ENCODE results near the gene UBE2R2. TPM values are rescaled to one million over a fixed set of nuclear protein-coding genes. Genes with fewer than 3 reads are reported as not detected.

The UBE2R2 gene
- total and polyA plus RNA-seq, 12 donors: 15.8 to 47.9 (median 41.4) TPM

GRCh38 chr9:33907347-33907746 is 90.4 kb downstream of the UBE2R2 start:
- Histone ChIP-seq H3K4me1 (peaks cover 0 to 29% (median 16%) of the 10 kb centered on the region in 9 donors), H3K36me3 (peaks cover 0 to 58% (median 0%) of the 10 kb centered on the region in 9 donors), H3K9me3 (no peaks in the 10 kb centered on the region), H3K4me3 (no peak overlapping the region), H3K27ac (no peak overlapping the region), H3K27me3 (no peaks in the 10 kb centered on the region)
- no peak for DNase-seq
- intact Hi-C loops (cut with DNase I): no loop called here
- no peak for ATAC-seq
- 73 to 78% methylated on average over 4 of the region's 4 CpGs for WGBS, 2 donors
- no peak for TF ChIP-seq CTCF (IDR thresholded peaks at IDR 0.05)

- WGBS, 2 donors: 96 to 97% methylated on average over 3 of the region's 3 CpGs
- DNase-seq: no peak
- peaks cover 0 to 61% (median 5%) of the 10 kb centered on the region in 9 donors for H3K36me3 ChIP-seq
These were observed 91.2 kb downstream of the UBE2R2 start for GRCh38 chr9:33908114-33908513.

DNA sequence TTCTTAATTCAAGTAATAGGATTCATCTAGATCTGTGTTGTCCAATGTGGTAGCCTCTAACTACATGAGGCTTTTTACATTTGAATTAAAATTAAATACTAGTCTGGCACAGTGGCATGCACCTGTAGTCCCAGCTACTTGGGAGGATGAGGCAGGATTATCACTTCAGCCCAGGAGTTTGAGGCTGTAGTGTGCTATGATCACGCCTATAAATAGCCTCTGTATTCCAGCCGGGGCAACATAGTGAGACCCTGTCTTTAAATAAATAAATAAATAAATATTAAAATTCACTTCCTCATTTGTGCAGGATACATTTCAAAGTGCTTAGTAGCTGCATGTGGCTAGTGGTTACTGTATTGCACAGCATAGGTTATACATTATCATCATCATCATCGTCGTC is 91.8 kb downstream of the UBE2R2 start:
- 96 to 97% methylated on average over 4 of the region's 4 CpGs for WGBS, 2 donors
- intact Hi-C loops (cut with DNase I): no loop called here

More at GRCh38 chr9:33908114-33908513, 91.2 kb downstream of the UBE2R2 start:
- no peak for ATAC-seq
- intact Hi-C loops (cut with DNase I): no loop called here
- H3K4me3 ChIP-seq: no peak overlapping the region
- H3K27me3 ChIP-seq: no peaks in the 10 kb centered on the region
- H3K9me3 ChIP-seq: no peaks in the 10 kb centered on the region
- no peak overlapping the region for H3K27ac ChIP-seq
- no peak for TF ChIP-seq CTCF (IDR thresholded peaks at IDR 0.05)
- peaks cover 0 to 31% (median 18%) of the 10 kb centered on the region in 9 donors for H3K4me1 ChIP-seq

GRCh38 chr9:33913541-33913940 is 96.6 kb downstream of the UBE2R2 start:
- Histone ChIP-seq H3K27me3 (no peaks in the 10 kb centered on the region), H3K27ac (no peak overlapping the region), H3K4me3 (no peak overlapping the region), H3K4me1 (peaks cover 0 to 23% (median 7%) of the 10 kb centered on the region in 9 donors), H3K36me3 (peaks cover 0 to 88% (median 14%) of the 10 kb centered on the region in 9 donors), H3K9me3 (no peaks in the 10 kb centered on the region)
- intact Hi-C loops (cut with DNase I): loop anchor here in 1 of 10 donors (5.0 kb wide), 1 partner anchor 41 kb away; no protein-coding TSS in a partner anchor
- ATAC-seq (peak in 1 of 8 donors; percentile 14), DNase-seq (no peak)
- no peak for TF ChIP-seq CTCF (IDR thresholded peaks at IDR 0.05)
- WGBS, 2 donors: 56 to 63% methylated on average over 1 of the region's 1 CpG

More for the DNA sequence above, 91.8 kb downstream of the UBE2R2 start:
- no peak for ATAC-seq
- Histone ChIP-seq H3K9me3 (no peaks in the 10 kb centered on the region), H3K27ac (no peak overlapping the region), H3K27me3 (no peaks in the 10 kb centered on the region), H3K4me3 (no peak overlapping the region), H3K36me3 (peaks cover 0 to 62% (median 8%) of the 10 kb centered on the region in 9 donors), H3K4me1 (peaks cover 0 to 35% (median 18%) of the 10 kb centered on the region in 9 donors)
- no peak for TF ChIP-seq CTCF (IDR thresholded peaks at IDR 0.05)
- DNase-seq: no peak
